Activated T-cell treated with anti-CD3 and anti-CD28 coated beads for 1 hour (primary cell): ENCODE results near the gene PRKN.
"Not testable (repeated sequence)": the region's sequence is repeated elsewhere in the genome, so short reads cannot be mapped to it uniquely, and the experiment has no call there.

Experiments
- DNase-seq: peaks from one replicate; pipeline ENCODE4 v3.0.0-alpha.2; 2020; ENCODE audit warnings: low read depth

The PRKN gene

DNA sequence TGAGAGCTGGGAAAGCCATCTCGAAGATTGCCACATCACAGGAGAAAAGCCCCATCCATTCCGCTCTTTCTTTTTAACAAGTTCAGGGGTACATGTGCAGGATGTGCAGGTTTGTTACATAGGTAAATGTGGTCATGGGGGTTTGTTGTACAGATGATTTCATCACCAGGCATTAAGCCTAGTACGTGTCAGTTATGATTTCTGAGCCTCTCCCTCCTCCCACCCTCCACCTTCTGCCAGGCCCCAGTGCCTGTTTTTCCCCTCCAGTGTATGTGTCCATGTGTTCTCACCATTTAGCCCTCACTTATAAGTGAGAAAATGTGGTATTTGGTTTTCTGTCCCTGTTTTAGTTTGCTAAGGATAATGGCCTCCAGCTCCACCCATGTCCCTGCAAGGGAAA is 887.2 kb downstream of the PRKN start:
- DNase-seq = no peak

DNA sequence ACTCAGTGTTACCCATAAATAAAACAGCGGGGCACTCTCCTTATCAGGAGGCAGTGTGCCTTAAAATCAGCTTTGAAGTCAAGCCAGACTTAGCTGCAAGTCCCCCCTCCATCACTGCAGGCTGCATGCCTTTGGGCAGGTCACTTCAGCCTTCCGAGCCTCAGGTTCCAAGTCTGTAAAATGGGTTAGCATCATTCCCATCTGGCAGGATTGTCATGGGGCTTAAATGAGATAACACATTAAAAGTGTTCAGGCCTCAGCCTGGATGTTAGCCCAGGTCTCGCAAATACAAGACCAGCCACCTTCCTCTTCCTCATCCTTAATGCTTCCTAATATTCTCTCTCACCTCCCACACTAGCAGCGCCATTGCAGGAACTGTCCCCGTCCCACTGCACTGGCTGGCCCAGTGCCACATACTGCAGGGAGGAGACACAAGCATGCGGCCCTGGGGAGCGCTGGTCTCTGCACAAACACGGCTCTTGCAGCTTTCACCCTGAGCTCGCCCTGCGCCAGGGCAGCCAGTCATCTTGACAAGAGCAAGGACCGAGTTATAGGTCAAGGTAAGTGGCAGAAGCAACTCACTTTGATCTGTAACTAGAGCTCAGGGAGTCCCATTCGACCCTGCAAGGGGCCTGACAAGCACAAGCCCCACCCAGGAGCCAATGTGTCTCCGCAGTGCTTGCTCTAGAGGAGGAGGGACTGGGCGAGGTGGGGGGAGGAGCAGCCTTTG is 889.1 kb downstream of the PRKN start:
- no peak for DNase-seq

DNA sequence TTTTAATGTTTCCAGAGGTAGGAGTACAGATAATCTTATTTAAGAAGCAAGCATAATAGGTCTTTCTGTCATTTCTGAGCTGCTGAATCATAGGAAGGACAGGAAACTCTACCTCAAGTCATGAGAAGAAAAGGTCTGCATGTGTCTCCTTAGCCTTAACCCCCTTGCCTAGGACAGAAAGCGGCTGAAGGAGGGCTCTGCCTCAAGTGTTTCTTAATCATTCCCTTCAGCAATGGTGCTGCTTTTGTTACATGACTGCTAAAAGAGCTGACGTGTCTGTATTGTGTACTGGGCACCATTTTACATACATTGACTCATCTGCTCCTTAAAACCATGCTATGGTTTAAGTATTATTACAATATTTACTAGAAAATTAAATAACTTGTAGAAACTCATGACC is 889.7 kb downstream of the PRKN start:
- no peak for DNase-seq

DNA sequence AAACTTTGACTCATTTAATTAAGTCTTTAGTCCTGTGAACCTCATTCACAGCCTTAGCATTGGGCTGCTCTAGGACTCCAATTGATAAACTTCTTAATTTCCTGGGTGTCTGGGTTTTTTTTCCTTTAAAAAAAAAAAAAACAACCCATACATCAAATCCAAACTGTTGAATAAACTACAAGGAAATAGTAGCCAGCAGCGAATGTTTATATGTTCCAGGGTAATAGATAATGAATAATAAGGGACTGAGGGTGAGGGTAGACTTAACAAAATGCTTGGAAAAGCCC is 890.2 kb downstream of the PRKN start:
- DNase-seq = no peak

DNA sequence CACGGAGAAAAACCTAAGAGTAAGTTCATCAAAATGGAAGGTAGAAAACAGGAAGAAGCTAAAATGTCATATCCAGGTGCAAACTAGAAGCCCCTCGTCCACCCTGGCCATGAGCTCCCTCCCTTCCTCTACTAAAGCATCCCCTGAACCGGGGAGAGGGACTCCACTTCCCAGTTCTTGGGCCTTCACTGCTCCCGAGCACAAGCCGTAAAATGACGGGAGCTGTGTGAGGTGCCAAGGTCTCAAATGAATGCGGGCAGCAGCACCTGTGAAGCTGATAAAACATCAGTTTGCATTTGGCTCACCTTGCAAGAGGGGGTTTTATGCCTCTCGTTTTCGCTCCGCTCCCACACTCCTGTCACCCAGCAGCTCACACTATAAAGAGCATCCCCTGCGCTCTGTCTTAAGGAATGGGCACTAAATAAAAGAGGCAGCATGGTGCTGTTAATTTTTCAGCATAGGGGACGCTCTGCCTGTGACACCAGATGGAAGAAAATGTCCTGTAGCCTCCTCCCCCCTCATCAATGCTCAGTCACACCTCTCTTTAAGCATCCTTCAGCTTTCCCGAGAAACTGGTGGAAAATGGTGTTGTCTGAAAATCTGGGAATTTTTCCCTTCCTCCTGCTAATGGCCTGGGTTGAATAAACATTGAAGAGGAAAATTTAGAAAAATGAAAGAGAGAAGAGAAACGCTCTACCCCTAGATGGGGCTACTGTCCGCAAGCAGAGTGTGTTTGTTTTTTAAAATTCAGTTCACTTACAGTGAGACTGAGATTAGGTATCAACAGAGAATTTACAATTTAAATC is 890.7 kb downstream of the PRKN start:
- DNase-seq = no peak

DNA sequence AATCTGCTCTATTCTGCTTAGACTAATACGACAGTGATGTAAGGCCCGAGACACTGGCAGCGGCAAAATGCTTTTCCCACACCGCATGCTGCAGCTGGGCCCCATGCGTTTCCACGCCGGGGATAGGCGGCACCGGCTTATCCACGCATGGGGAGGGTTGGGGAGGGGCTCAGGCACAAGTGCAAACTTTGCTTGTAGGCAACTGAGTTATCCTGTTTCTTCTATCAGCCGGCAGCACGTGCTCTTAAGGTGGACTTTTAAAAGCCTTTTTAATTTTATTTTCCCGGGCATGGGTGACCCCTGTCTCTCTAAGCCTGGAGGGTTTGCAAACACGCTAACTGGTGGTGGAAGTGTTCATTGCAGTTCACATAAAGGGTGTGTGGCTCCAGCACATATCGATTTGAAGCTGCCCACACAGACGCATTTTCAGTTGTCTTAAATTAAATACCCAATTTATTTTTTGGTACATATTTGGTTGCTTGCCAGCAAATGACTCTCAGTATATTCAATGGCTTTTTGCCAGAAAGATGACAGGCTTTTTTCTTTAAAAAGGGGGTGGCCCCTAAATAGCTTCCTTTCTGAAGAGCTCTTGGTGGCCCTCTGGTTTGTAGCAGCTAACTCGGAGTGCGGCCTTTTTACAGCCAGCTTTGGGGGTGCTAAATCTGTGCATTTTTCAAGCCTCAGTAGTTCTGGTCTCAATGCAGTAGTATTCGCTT is 891.9 kb downstream of the PRKN start:
- DNase-seq = no peak

DNA sequence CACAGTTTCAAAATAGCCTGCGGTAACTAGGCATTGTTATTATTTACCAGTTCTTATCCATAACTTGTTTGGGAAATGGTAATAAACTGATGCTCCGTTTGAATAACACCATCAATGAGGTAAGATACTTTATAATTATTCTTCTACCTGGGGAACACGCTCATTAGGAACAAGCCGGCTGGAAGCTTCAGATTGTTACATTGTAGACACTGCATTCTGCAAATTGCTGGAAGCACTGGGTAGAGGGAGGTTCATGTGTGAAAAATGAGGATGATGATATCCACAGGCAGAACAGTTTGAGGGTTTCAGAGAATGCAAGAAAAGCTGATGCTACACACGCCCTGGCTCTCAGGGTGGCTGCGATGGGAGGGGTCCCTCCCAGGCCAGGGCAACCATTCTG is 893.1 kb downstream of the PRKN start:
- DNase-seq = no peak

DNA sequence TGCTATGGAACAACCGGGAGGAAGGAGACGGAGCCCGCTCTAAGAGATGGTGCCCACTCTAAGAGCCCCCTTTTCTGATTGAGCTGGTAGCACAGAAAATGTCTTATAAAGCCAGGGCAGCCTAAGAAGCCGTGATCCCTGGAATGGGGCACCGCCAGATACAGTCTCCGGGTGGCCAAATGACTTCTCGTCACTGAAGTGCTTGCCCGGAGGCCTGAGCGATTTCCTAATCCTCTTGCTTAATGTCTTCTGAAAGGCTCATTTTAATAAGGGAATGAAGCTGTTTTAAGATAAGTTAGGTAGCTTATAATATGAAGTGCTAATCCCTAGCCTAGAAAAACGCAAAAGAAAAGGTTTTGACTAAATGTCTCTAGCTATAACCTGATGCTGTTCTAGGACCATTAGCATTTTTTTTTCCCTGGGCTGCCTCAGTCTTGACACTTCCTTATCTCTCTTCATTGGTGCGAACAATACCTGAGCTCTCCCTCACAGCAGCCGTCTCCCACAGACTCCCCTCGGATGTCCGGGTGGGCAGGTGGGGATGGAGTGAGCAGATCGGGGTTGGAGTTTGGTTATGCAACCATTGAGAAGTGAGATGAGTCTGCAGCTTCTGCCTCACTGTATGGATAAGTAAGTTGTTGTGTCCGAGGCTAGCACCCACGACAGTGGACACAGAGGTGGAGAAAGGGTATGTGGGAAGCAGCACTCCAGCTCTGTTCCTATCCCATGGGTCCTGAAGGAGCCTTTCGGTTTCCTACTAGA is 894.3 kb downstream of the PRKN start:
- DNase-seq = no peak

DNA sequence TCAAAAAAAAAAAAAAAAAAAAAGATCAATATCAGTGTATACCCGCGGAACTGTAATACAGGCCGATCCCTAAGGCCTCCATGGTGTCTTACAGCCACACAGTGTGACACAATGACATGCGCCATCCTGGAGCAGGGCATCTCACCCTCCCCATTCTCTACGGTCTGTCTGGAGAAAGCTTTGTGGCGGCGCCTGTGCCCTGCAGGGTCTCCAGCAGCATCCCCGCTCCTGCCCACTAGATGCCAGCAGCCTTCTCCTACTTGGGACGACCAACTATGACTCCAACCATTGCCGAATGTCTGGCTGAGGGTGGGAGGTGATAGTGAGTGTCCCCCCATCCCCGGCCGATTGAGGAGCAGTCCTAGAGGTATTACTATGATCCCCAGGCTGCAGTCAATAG is 894.9 kb downstream of the PRKN start:
- no peak for DNase-seq

DNA sequence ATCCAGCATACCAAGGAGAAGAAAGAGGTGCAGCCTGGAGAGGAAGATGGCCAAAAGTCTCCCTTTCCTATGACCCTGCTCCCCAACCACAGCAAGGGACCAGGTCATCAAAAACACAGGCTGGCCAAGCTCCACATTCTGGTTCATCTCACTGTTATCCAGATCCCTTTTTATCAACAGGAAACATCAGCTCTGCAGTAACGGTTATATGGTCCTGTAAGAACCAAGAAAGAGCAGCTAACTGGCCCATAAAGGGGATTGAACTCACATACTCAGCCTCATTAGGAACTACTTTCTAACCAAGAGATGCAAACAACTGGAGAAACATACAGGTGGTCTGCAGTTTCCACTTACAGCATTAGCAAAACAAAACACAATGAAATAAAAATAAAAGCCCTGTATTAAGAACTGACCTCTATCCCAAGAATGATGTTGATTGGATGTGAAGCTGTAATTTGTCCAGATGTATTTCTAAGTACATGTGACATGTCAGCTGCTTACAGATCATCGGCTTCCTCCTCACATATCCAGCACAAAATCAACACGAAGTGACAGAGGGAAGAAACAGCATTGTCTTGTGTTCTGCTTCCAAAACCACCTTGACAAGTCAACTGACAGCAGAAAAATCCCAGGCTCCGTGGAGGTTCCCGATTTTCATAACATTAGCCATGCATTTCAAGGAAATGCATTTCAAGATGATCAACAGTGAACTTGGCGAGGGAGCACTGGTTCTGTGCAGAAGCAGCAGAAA is 896.5 kb downstream of the PRKN start:
- no peak for DNase-seq

DNA sequence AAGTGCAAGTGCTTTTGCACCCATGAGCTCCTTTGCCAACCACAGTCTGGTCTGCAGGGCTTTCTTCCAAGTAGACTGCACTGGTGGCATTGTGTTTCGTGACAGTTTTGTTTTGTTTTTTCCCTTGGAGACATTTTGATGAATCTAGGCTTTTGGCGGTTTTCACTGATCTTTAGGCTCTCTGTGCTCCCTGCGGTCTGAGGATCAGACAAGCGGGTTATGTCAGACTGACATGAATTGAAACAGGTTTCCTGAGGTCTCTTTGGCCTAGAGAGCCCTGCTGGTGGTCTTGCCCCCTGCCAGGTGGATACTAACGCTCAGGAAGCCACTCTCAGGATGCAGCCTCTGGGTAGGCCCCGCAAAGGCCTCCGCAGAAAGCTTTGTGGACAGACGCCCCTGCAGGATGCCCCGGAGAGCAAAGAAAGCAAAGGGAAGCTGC is 898.3 kb downstream of the PRKN start:
- no peak for DNase-seq

DNA sequence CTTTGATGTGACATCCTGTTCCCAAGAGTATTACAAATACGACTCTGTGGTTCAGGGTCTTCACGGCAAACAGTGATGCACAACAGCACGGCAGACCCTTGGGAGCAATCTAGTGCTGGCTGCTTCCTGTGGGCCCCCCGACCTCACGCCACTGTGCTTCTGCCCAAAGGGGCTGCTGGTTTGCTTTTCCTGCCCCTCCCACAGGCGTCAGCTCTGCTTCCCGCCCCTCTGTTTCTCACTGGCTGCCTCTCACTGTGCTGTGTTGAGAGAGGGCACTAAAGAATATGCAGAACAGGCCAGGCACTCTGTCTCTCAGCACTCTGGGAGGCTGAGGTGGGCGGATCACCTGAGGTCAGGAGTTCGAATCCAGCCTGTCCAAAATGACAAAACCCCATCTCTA is 899.2 kb downstream of the PRKN start:
- no peak for DNase-seq

DNA sequence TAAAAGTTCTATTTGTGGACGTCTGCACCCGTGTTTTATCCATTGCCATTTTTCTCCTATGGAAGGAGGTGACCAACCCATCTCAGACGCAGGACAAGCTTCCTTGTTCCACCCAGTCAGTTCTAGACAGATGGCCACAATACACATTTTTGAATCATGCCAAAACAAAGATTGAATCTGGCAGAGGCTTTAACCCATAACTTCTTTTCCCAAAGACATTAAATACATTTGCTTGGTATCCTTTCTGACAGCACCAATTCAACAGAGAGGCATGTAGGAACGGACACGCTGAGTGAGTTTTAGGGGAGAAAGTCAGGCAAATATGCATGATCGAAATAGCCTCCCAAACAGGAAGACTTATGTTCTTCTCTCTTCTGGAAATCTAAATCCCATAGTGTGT is 901.1 kb downstream of the PRKN start:
- no peak for DNase-seq

DNA sequence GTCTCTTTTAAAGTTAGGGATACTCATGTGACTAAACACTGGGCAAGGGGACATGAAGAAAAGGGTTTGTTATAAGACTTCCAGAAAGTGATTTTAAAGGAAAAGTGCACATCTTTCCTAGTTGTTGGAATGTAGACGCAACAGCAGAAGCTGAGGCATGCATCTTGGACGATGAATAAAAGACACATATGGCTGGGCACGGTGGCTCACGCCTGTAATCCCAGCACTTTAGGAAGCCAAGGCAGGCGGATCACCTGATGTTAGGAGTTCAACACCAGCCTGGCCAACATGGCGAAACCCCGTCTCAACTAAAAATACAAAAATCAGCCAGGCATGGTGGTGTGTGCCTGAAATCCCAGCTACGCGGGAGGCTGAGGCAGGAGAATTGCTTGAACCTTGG is 905.4 kb downstream of the PRKN start:
- not testable (repeated sequence) for DNase-seq

DNA sequence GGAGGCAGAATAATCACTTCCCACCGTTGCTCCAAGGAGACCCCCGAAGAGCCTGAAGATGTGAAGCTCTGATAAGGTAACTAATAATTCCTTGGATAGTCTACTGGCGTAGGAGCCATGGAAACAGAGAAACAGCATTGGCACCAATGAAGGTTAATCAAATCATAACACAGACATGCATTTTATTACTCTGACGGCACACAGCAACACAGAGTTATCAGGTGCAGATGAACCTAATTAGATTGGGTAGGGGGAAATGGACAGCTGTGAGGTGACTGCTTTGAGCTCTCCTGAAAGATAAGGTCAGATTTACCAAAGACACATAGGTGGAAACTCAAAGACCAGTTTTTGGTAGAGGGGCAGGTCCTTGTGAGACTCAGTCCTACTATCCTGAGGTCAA is 909.7 kb downstream of the PRKN start:
- DNase-seq = no peak

DNA sequence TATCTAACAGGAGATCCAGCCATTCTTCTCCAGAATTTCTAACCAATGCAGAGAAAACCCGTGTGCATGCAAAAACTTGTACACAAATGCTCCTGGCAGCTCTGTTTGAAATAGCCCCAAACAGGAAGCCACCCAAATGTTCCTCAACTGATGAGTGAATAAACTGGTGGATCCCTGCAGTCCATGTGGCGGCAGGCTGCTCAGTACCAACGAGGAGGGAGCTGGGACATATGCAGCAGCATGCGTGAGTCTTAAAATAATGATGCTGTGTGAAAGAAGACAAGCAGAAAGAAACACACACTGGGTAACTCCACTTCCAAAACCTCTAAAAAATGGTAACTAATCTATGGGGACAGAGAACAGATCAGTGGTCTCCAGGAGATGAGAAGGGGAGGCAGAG is 911.6 kb downstream of the PRKN start:
- no peak for DNase-seq

DNA sequence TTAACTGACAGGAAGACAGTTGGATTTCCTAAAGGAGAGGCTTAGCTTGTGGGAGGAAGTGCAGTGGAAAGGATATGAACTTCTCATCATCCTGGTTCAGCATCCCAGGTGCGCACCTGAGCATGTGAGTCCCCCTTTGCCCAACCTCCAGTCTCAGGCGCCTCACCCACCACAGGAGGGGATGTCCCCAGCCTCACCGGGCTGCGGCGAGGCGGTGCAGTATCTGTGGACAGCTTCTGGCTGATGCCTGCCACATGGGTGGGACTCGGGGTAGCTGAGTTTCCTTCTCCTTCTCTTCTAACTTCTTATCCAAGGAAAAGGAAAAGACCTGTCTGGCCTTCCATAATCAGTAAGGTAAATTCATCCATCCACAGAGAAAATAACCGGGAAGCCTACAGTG is 914.4 kb downstream of the PRKN start:
- no peak for DNase-seq

DNA sequence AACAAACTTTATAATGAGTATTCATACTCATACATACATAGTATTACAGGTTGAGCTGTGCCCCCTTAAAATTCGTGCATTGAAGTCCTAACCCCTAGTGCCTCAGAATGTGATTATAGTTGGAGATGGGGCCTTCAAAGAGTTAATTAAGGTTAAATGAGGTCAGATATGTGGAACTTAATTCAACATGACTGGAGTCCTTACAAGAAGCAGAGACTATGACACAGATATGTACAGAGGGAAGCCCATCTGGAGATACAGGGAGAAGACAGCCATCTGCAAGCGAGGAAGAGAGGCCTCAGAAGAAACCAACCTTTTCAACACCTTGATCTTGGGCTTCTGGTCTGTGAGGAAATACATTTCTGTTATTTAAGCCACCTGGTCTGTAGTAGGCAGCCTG is 917.6 kb downstream of the PRKN start:
- DNase-seq = no peak

DNA sequence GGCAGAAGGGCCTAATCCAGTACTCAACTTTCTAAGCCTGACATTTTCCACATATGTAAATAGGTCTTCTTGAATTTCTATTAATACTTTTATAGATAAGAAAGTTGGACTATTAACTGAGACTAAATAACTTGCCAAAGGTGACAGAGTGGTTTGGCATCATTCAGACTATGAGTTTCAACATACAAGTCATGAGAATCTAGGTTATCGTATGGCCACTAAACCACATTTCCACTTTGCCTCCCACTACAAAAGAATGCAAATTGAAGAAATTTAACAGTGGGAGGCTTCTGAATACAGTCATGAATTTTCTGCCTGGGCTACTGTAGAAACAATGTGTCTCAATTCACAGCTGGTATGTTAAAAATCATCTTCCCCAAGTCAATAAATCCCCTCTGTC is 922.7 kb downstream of the PRKN start:
- no peak for DNase-seq

DNA sequence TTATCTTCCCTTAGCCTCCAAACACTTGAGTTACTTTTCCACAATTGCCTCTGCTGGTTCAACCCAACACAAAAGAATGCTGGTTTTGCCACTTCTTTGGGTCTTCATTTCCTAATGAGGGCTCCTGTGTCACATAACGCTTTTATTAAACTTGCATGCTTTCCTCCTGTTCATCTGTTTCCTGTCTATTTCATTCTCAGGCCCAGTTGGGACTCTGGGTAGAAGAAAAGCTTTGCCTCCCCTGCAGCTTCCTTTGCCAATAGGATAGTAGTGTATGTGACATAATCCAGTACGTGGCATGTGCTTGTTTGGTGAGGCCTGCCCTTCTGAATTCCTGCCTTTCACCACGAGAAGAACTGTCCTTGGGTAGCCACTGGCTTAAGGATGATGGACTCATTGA is 924.4 kb downstream of the PRKN start:
- DNase-seq = no peak

DNA sequence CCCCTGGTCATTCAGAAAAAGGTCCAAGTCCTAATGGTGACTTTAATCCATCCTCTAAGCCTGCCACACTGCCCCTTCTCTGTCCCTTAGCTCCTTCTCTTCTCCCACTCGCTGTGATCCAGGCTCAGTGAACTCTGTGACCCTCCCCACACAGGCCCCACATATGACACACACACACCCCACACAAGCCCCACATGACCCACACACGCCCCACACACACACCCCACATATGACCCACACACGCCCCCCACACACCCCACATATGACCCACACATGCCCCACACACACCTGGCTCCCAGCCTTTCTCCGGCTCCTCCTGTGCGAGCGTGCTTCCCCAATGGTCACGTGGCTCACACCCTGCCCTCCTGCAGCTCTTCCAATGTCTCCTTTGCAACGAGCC is 925.3 kb downstream of the PRKN start:
- no peak for DNase-seq

DNA sequence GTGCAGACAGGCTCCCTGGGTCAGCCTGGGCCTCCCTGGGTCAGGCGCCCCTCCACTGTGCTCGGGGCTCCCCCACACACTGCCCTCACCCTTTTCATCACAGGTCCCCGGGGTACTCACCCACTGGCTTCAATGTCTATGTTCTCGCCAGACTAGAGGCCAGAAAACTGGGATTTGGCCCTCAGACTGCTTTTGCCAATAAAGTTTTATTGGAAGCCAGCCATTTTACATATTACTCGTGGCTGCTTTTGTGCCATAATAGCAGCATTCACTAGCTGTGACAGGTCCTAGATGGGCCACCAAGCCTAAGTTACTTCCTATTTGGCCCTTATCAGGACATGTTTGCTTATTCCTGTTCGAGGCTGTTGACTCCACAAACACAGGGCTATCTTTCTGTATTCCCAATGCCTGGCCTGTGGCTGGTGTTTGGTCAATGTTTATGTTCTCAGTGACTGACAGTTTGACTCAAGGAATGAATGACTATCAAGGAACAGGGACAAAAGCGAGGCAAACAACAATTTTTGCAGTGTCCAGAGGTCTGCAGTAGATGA is 928.6 kb downstream of the PRKN start:
- no peak for DNase-seq
